ENCODE data around the gene CAMSAP2. TPM values are rescaled to one million over a fixed set of nuclear protein-coding genes. Genes with fewer than 3 reads are reported as not detected.

Gene CAMSAP2
- total and polyA plus RNA-seq, 2 of the 8 experiments (the other 6 are each of a cell fraction or from before 2014, with no cell fraction given) = 4.2 to 27.6 TPM

GRCh38 chr1:200729863-200730262 lies 8.8 kb upstream of the CAMSAP2 start:
- H3K27ac ChIP-seq (ENCODE audit: low read depth, low read length) = no peak overlapping the region
- WGBS, 2 experiments (ENCODE audit: extremely low coverage in 1 of 2, insufficient coverage in 1 of 2, insufficient read length in 1 of 2, insufficient replicate concordance in 2 of 2, low coverage in 1 of 2, low lambda C conversion rate in 2 of 2, missing lambda C conversion rate in 1 of 2) = 94% methylated on average over 3 of the region's 3 CpGs; no CpG with 5 or more reads in 1 of the 2 experiments
- no peak overlapping the region for H2BK15ac ChIP-seq (ENCODE audit: low read length)
- no peak overlapping the region for H3K4me2 ChIP-seq (ENCODE audit: insufficient read depth in 1 of 2, low read depth in 2 of 2, low read length in 2 of 2)
- no peak overlapping the region for H2AFZ ChIP-seq (ENCODE audit: low read length)
- TF ChIP-seq SIN3A (conservative IDR thresholded peaks at IDR 0.05 in 1 of 2, IDR thresholded peaks at IDR 0.05 in 1 of 2; ENCODE audit: low read depth in 1 of 2, low read length in 2 of 2) = no peak
- TF ChIP-seq CREB1 (IDR thresholded peaks at IDR 0.05) = no peak
- no peak for TF ChIP-seq SIRT6 (IDR thresholded peaks at IDR 0.05; ENCODE audit: low read length)
- H3K56ac ChIP-seq (replicated peaks; ENCODE audit: insufficient read length, low read depth, low read length) = no peak overlapping the region
- H3K4me1 ChIP-seq (replicated peaks in 1 of 4; ENCODE audit: control insufficient read depth in 3 of 4, insufficient read depth in 4 of 4, low read length in 3 of 4) = no peaks in the 10 kb centered on the region
- no peak overlapping the region for H2BK20ac ChIP-seq (ENCODE audit: low read length)
- H2BK5ac ChIP-seq (ENCODE audit: low read depth, low read length) = no peak overlapping the region
- H3K79me2 ChIP-seq (ENCODE audit: control insufficient read depth in 1 of 2, insufficient read depth in 2 of 2, low read length in 2 of 2) = no peaks in the 10 kb centered on the region
- no peak overlapping the region for H4K8ac ChIP-seq (ENCODE audit: extremely low read depth, insufficient read depth, low read length)
- no peak overlapping the region for H3K4me3 ChIP-seq (ENCODE audit: extremely low read depth in 1 of 4, insufficient read depth in 2 of 4, low read depth in 3 of 4, low read length in 4 of 4)
- no peak overlapping the region for H2BK120ac ChIP-seq (replicated peaks; ENCODE audit: low read depth, low read length)
- no peaks in the 10 kb centered on the region for H3K9me3 ChIP-seq (ENCODE audit: insufficient read depth in 2 of 2, low read depth in 1 of 2, low read length in 1 of 2)
- FAIRE-seq (no peak), DNase-seq (ENCODE audit: low read depth in 1 of 2, low spot score in 2 of 2) (no peak)
- no peak overlapping the region for H4K5ac ChIP-seq (ENCODE audit: insufficient read length, low read depth, low read length)
- no peak overlapping the region for H3K18ac ChIP-seq (ENCODE audit: extremely low read depth, low read length)
- no peak overlapping the region for H4K91ac ChIP-seq (replicated peaks; ENCODE audit: insufficient read length, low read length)
- H4K20me1 ChIP-seq (replicated peaks in 1 of 2; ENCODE audit: control insufficient read depth in 1 of 2, insufficient read depth in 2 of 2, low read length in 2 of 2) = no peaks in the 10 kb centered on the region
- H2AK5ac ChIP-seq (ENCODE audit: low read depth, low read length) = no peak overlapping the region
- CTCF ChIA-PET (ENCODE audit: partially characterized antibody) = interaction anchor here (0.9 to 1.6 kb wide), 2 partner anchors 18 to 46 kb away, joined by 3 to 5 read pairs; no protein-coding TSS in a partner anchor
- H3K14ac ChIP-seq (ENCODE audit: insufficient read length) = no peak overlapping the region
- no peak overlapping the region for H3K4ac ChIP-seq (replicated peaks; ENCODE audit: insufficient read length, low read depth, low read length)
- H3K79me1 ChIP-seq (ENCODE audit: low read depth, low read length) = no peaks in the 10 kb centered on the region
- H3K23me2 ChIP-seq (ENCODE audit: low read depth, low read length) = peaks cover 2% of the 10 kb centered on the region; the same call in 1 of the 2 replicates
- no peaks in the 10 kb centered on the region for H3K27me3 ChIP-seq (replicated peaks in 1 of 4; ENCODE audit: control insufficient read depth in 3 of 4, extremely low read depth in 1 of 4, insufficient read depth in 3 of 4, low read length in 3 of 4)
- H3K9ac ChIP-seq (replicated peaks in 1 of 4; ENCODE audit: extremely low read depth in 1 of 4, low read depth in 3 of 4, low read length in 3 of 4) = no peak overlapping the region
- no peak overlapping the region for H3K23ac ChIP-seq (ENCODE audit: insufficient read length)
- POLR2A ChIA-PET (ENCODE audit: partially characterized antibody) = interaction anchor here (1.2 kb wide), 1 partner anchor 25 kb away, joined by 3 read pairs; no protein-coding TSS in a partner anchor
- no peak overlapping the region for H2BK12ac ChIP-seq (ENCODE audit: low read depth, low read length)
- no peaks in the 10 kb centered on the region for H3K36me3 ChIP-seq (ENCODE audit: control insufficient read depth in 2 of 4, insufficient read depth in 4 of 4, low read length in 3 of 4)
